Effector memory CD4-positive, alpha-beta T cell (primary cell): ENCODE results near the gene MARK1.

Experiments used
- DNase-seq, 3 donors: peaks; one replicate each; pipeline ENCODE4 v3.0.0-alpha.2; 2020
- H3K27ac ChIP-seq: 2 replicates; pipeline ENCODE4 v1.7.0; 2013; ENCODE audit warnings: mild to moderate bottlenecking, low read length, moderate library complexity; ENCODE audit not compliant: insufficient read depth, poor library complexity, severe bottlenecking
- H3K27me3 ChIP-seq: replicated peaks from 2 replicates; pipeline ENCODE4 v1.7.0; 2013; ENCODE audit warnings: mild to moderate bottlenecking, low read length; ENCODE audit not compliant: insufficient read depth, control insufficient read depth, poor library complexity, severe bottlenecking
- H3K36me3 ChIP-seq: 2 replicates; pipeline ENCODE4 v1.7.0; 2013; ENCODE audit warnings: mild to moderate bottlenecking, low read length, moderate library complexity; ENCODE audit not compliant: control insufficient read depth, insufficient read depth
- H3K4me1 ChIP-seq: 2 replicates; pipeline ENCODE4 v1.7.0; 2013; ENCODE audit warnings: low read length, mild to moderate bottlenecking; ENCODE audit not compliant: control insufficient read depth, insufficient read depth, poor library complexity, severe bottlenecking
- H3K4me3 ChIP-seq: 2 replicates; pipeline ENCODE4 v1.7.0; 2013; ENCODE audit warnings: low read length, low read depth, mild to moderate bottlenecking; ENCODE audit not compliant: insufficient read depth, poor library complexity, severe bottlenecking
- H3K9me3 ChIP-seq: 2 replicates; pipeline ENCODE4 v1.7.0; 2013; ENCODE audit warnings: mild to moderate bottlenecking, low read length, moderate library complexity; ENCODE audit not compliant: control insufficient read depth
- total RNA-seq, 3 donors: gene quantifications; one replicate each; lab custom pipeline; 2026; lab: John Stamatoyannopoulos, UW

MARK1 gene
- 0 to 0.17 (median 0.17) reads per million in 3 donors for total RNA-seq

DNA sequence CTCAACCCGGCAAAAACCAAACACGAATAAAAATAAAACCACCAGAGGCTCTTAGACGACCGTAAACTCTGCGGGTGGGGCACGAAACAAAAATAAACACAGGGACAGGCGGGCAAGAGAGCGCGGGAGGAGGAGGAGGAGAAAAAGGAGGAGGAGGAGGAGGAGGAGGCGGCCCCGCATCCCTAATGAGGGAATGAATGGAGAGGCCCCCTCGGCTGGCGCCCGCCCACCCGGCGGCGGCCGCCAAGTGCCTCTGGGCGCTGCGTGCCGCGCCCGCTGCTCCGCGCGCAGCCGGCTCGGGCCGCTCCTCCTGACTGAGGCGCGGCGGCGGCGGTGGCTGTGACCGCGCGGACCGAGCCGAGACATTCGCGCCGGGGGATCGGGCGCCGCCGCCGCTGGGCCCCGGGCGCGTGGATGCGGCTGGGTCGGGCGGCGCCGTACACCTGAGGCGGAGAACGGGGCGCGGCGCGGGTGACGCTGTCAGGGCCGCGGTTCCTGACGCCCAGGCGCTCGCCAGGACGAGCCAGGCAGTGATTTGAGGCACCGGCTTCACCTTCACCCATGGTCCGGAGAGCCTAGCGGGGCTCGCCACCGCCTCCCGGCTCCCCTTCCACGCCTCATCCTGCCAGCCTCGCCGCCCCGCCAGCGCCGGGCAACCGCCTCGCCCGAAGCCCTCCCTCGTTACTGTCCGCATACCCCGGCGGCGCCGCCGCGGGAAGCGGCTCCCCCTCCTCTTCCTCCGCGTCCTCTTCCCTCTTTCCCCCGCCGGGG, at the start of gene MARK1:
Gene MARK1, plus strand, starts transcription at position 229 of the 771 bp plus-strand sequence. CDS start 687 bp downstream, outside the sequence.
- no peaks in the 10 kb centered on the region for H3K36me3 ChIP-seq
- H3K9me3 ChIP-seq: no peaks in the 10 kb centered on the region
- DNase-seq: no peak
- H3K27me3 ChIP-seq: peaks cover 18% of the 10 kb centered on the region
- H3K27ac ChIP-seq: no peak within 1 kb of the TSS
- H3K4me3 ChIP-seq: peak within 1 kb of the TSS; percentile 58
- H3K4me1 ChIP-seq: peaks cover 16% of the 10 kb centered on the region

DNA sequence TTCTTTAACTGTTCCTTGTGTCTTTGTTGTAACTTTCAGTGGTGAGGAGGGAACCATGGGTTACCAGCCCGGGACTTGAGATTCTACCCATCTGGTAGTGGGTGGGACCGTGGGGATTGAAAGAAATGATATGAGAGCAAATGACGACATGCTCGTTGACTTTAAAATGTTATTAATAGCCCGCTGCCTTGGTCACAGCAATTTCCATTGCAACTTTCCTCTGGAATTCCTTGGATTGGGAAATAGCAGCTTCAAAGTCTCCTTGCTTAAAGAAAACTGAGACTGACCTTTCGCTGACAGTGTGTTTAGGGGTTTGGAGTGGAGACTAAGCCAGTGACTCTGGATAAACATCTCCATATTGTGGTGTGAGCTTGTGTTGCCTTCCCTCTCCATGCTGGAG, 44.2 kb upstream of the MARK1 start:
- Histone ChIP-seq H3K27me3 (no peaks in the 10 kb centered on the region), H3K27ac (no peak overlapping the region), H3K4me1 (no peaks in the 10 kb centered on the region), H3K9me3 (no peaks in the 10 kb centered on the region), H3K4me3 (no peak overlapping the region), H3K36me3 (no peaks in the 10 kb centered on the region)
- DNase-seq: no peak

DNA sequence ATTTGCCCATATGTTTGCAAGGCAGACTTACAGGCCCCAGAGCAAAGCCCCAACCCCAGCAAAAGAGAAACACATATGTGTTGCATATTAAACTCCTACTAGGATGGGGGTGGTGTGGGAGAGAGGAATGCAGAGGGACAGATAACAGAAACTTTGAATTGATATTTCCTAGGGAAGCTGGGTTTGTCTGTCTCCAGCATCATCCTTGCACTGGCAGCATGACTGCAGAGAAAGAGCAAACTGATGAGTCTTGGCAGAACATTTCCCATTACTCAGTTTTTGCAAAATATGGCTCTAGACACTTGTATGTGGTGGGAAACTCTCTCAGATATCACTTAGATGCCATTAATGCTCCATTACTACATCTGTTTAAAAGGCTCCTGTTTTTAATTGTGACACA, 43.8 kb upstream of the MARK1 start:
- H3K4me1 ChIP-seq: no peaks in the 10 kb centered on the region
- H3K27ac ChIP-seq: no peak overlapping the region
- no peak for DNase-seq
- no peaks in the 10 kb centered on the region for H3K9me3 ChIP-seq
- H3K27me3 ChIP-seq: no peaks in the 10 kb centered on the region
- H3K36me3 ChIP-seq: no peaks in the 10 kb centered on the region
- no peak overlapping the region for H3K4me3 ChIP-seq

DNA sequence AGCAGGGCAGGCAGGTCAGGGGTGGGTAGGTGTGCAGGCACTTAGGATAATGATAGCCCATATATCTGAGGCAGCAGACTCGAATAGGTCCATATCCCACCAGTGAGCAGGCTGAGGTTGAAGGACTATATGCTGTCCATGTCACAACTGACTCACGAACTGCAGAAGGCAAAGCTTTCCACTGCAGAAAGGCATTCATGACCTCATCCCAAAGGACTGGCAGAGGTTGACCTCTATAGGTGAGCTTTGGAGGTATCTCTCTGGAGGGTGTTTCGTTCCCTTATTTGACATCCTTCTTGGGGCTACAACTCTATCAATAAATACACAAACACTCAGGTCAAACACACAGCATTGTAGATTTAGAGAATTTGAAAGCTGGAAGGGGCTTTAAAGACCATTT, 42.8 kb upstream of the MARK1 start:
- no peak for DNase-seq
- no peaks in the 10 kb centered on the region for H3K9me3 ChIP-seq
- H3K4me1 ChIP-seq: no peaks in the 10 kb centered on the region
- H3K27ac ChIP-seq: no peak overlapping the region
- no peaks in the 10 kb centered on the region for H3K36me3 ChIP-seq
- no peak overlapping the region for H3K4me3 ChIP-seq
- no peaks in the 10 kb centered on the region for H3K27me3 ChIP-seq

DNA sequence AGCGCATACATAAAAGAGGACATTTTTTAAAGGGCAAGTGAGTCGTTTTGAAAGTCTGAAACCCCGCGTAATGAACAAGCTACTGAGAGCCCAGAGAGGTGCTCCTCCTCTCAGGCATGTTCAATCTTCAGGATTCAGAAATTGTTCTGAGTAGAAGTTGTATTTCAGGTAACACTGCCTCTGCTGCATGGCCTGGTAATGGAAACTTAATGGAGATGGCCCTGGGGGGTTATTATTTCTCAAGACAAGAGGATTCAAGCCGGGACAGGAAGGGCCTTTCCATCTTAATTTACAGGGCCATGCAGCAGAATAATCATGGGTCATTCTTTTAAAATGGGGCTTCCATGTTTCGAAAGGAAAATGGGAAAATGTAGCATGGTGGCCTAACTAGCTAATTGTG, 42.1 kb upstream of the MARK1 start:
- Histone ChIP-seq H3K36me3 (no peaks in the 10 kb centered on the region), H3K4me3 (no peak overlapping the region), H3K9me3 (no peaks in the 10 kb centered on the region), H3K27ac (no peak overlapping the region), H3K27me3 (no peaks in the 10 kb centered on the region), H3K4me1 (no peaks in the 10 kb centered on the region)
- no peak for DNase-seq

DNA sequence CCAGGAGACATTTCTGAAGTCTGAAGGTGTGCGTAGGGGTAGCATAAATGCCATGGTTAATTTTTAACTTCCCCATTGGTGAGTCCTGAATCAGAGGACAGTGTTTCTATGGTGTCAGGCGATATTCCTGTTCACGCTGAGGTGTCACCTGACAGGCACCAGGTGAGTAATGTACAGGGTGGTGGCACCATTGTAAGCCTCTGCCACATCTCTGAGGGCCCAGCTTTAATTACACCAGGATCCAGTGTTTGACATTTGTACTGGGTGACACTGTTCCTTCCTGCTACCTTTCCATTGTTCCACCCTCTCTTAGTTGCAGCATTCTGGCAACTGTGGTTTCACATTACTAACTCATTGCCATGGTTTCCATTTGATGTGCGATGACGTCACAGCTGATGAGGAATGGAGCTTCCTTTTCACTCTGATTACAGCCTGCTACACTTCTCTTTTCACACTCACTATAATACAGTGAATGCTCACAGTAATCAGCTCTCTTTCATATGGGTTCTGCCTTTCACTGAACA, 40.6 kb upstream of the MARK1 start:
- H3K4me1 ChIP-seq: no peaks in the 10 kb centered on the region
- no peak overlapping the region for H3K27ac ChIP-seq
- no peak for DNase-seq
- H3K4me3 ChIP-seq: no peak overlapping the region
- no peaks in the 10 kb centered on the region for H3K9me3 ChIP-seq
- H3K27me3 ChIP-seq: no peaks in the 10 kb centered on the region
- H3K36me3 ChIP-seq: no peaks in the 10 kb centered on the region

DNA sequence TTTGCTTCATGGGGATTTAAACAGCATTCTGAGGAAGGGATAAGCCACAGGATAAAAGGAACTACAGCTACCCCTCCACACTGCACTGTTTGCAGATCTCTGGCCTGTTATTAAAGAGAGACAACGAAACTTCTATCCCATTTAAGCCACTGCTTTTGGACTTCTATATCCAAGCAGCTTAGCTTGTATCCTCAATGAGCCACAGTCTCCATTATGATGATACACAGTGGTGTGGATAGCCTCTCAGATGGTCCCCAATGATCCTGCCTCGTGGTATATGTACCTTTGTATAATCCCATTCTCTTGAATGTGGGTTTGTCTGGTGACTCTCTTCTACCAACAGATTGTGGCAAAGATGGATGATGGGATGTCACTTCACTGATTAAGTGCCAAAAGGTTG, 36.0 kb upstream of the MARK1 start:
- H3K9me3 ChIP-seq: no peaks in the 10 kb centered on the region
- no peak overlapping the region for H3K4me3 ChIP-seq
- no peak for DNase-seq
- H3K4me1 ChIP-seq: no peaks in the 10 kb centered on the region
- no peaks in the 10 kb centered on the region for H3K36me3 ChIP-seq
- no peaks in the 10 kb centered on the region for H3K27me3 ChIP-seq
- H3K27ac ChIP-seq: no peak overlapping the region

DNA sequence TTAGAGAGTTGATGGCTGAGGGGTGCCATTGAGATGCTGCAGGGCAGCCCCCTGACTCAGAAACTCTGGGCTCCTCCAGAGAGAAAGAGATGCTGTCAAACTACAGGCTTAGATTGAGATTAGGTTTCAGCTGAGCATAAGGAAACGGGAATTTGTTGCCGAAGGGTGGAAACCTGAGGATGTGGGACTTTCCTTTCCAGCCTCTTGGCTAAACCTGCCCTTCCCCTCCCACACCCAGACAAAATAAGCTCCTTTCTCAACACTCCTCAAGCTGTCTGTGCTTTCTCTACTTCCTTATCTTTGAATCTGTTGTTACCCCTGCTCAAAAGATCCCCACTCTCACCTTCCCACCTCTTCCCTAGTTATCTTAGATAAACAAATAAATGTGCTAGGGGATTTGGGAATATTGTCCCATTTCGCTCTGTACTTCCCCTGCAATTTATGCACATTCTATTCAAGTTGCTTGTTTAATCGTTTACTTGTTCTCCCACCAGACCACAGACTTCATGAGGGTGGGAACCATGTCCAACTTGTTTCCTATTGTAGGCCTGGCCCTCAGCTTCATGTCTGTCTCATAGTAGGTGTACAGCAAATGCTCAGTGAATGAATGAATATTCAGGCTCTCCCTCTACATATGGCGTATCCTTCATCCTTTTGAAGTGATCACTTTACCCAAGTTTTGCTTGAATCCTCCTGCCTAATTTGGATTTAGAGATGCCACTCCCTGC, 30.6 kb upstream of the MARK1 start:
- H3K4me3 ChIP-seq: no peak overlapping the region
- no peaks in the 10 kb centered on the region for H3K27me3 ChIP-seq
- no peaks in the 10 kb centered on the region for H3K36me3 ChIP-seq
- H3K9me3 ChIP-seq: no peaks in the 10 kb centered on the region
- H3K4me1 ChIP-seq: no peaks in the 10 kb centered on the region
- no peak overlapping the region for H3K27ac ChIP-seq
- DNase-seq: no peak

DNA sequence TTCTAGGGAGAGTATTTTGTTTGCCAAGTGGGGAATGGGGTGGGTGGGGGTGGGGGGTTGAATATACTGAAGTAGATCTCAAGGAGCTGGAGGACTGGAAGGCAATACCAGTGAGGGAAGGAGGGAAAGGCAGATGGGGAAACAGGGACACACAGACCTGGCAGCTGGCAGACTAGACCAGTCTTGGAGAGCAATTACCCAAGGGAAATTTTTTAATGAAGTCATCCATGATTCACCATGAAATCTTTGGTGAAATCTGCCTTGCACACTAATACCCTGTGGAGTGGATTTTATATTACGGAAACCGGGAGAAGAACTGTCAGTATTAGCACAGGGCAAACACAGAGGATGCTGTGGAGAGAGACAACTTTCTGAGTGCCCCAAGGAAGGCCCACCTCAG, 29.7 kb upstream of the MARK1 start:
- Histone ChIP-seq H3K4me1 (no peaks in the 10 kb centered on the region), H3K4me3 (no peak overlapping the region), H3K27me3 (no peaks in the 10 kb centered on the region), H3K9me3 (no peaks in the 10 kb centered on the region), H3K27ac (no peak overlapping the region), H3K36me3 (no peaks in the 10 kb centered on the region)
- DNase-seq: no peak

DNA sequence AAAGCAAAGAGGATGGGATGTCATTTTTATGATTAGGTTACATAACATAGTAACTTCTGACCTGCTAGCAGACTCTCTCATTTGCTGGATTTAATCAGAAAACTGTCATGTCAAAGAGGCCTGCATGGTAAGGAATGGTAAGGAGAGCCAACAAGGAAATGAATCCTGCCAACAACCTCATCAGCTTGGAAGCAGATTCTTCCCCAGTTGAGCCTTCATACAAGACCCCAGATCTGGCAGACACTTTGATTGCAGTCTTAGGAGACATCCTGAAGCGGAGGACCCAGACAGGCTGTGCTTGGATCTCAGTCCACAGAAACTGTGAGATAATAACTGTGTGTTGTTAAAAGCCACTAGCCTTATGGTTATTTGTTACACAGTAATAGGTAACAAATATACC, 27.6 kb upstream of the MARK1 start:
- Histone ChIP-seq H3K27me3 (no peaks in the 10 kb centered on the region), H3K27ac (no peak overlapping the region), H3K4me1 (no peaks in the 10 kb centered on the region), H3K36me3 (no peaks in the 10 kb centered on the region), H3K9me3 (no peaks in the 10 kb centered on the region), H3K4me3 (no peak overlapping the region)
- no peak for DNase-seq
